HG03097 (cell line): ENCODE results near the gene CDC73.
"Not testable (repeated sequence)": the region's sequence is repeated elsewhere in the genome, so short reads cannot be mapped to it uniquely, and the experiment has no call there.

ENCODE experiments used
- ATAC-seq: cut with Tn5 transposase; IDR thresholded peaks from one replicate; pipeline ENCODE4 v1.9.1; 2021; ENCODE audit not compliant: unreplicated experiment, low FRiP score

The CDC73 gene

GRCh38 chr1:193113258-193113991 lies 8.4 kb upstream of the CDC73 start:
- no peak for ATAC-seq

GRCh38 chr1:193113992-193114332 lies 7.9 kb upstream of the CDC73 start:
- ATAC-seq, result no peak

GRCh38 chr1:193114485-193115095 lies 7.2 kb upstream of the CDC73 start:
- no peak for ATAC-seq

- ATAC-seq, result no peak
Observed at GRCh38 chr1:193115629-193116227, 6.1 kb upstream of the CDC73 start.

- not testable (repeated sequence) for ATAC-seq
Observed at GRCh38 chr1:193117167-193117566, 4.7 kb upstream of the CDC73 start.

GRCh38 chr1:193118194-193118593 lies 3.6 kb upstream of the CDC73 start:
- no peak for ATAC-seq

GRCh38 chr1:193118803-193119730 lies 2.8 kb upstream of the CDC73 start:
- ATAC-seq, result no peak

GRCh38 chr1:193120604-193121166 lies 1.1 kb upstream of the CDC73 start:
- no peak for ATAC-seq

GRCh38 chr1:193123751-193124150 lies 1.9 kb downstream of the CDC73 start:
- ATAC-seq, result no peak

- ATAC-seq, result no peak
Observed at GRCh38 chr1:193125369-193125768, 3.5 kb downstream of the CDC73 start.

GRCh38 chr1:193131266-193131860 lies 9.5 kb downstream of the CDC73 start:
- ATAC-seq, result no peak

GRCh38 chr1:193140254-193140653 lies 18.4 kb downstream of the CDC73 start:
- no peak for ATAC-seq

- no peak for ATAC-seq
Observed at GRCh38 chr1:193141804-193142203, 20.0 kb downstream of the CDC73 start.

- no peak for ATAC-seq
Observed at GRCh38 chr1:193142409-193142808, 20.6 kb downstream of the CDC73 start.

GRCh38 chr1:193143285-193143684 lies 21.5 kb downstream of the CDC73 start:
- ATAC-seq, result no peak

- no peak for ATAC-seq
Observed at GRCh38 chr1:193144361-193144938, 22.6 kb downstream of the CDC73 start.

- no peak for ATAC-seq
Observed at GRCh38 chr1:193144999-193145398, 23.2 kb downstream of the CDC73 start.

- ATAC-seq, result no peak
Observed at GRCh38 chr1:193156117-193156821, 34.4 kb downstream of the CDC73 start.

GRCh38 chr1:193156822-193157142 lies 35.0 kb downstream of the CDC73 start:
- no peak for ATAC-seq
